ENCODE data around the gene HK3. TPM values are rescaled to one million over a fixed set of nuclear protein-coding genes. Genes with fewer than 3 reads are reported as not detected.

The HK3 gene
- total and polyA plus RNA-seq, 2 experiments from 2014 or later = not detected

DNA sequence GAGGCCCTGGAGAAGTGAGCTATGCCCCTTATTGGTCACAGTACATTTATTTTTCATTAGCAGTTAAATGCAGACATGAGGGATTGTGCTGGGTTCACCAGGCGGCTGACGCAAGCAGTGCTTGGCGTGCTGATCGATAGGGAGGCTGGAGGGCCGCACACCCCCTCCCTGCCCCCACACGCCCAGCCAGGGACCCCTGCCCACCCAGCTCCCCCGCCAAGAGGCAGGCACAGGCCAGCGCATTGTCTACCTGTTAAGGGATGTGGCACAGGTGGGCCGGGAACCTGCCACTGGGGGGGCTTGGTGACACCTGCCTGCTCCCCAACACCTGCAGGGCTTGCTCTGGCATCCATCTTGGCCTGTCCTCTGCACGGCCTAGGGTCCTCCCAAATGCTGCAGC, 39.2 kb downstream of the HK3 start:
- Mint-ChIP-seq H3K27ac (no peak overlapping the region), H3K36me3 (ENCODE audit: low read depth) (no peaks in the 10 kb centered on the region), H3K4me3 (no peak overlapping the region), H3K27me3 (ENCODE audit: insufficient read depth, low read depth, poor library complexity) (peaks cover 21% of the 10 kb centered on the region), H3K4me1 (peaks cover 20% of the 10 kb centered on the region), H3K9me3 (no peaks in the 10 kb centered on the region)
- H3F3A ChIP-seq (replicated peaks; ENCODE audit: low read depth) = no peaks in the 10 kb centered on the region
- H4K20me1 ChIP-seq (replicated peaks; ENCODE audit: insufficient read depth) = no peaks in the 10 kb centered on the region
- H3K4me3 ChIP-seq = no peak overlapping the region
- DNase-seq (ENCODE audit: low spot score) = no peak
- H2AFZ ChIP-seq = no peak overlapping the region
- H3K9me2 ChIP-seq (ENCODE audit: insufficient read depth) = no peaks in the 10 kb centered on the region
- no peaks in the 10 kb centered on the region for H3K27me3 ChIP-seq (ENCODE audit: insufficient read depth)
- H3K4me2 ChIP-seq = no peak overlapping the region
- no peak for ATAC-seq
- TF ChIP-seq POLR2AphosphoS5 (IDR thresholded peaks at IDR 0.05; ENCODE audit: low read depth) = no peak
- no peak for TF ChIP-seq STAT1 (IDR thresholded peaks at IDR 0.05; ENCODE audit: unreplicated experiment)
- TF ChIP-seq ZNF114 (CRISPR knock-in tag; IDR thresholded peaks at IDR 0.05) = no peak
- no peak for TF ChIP-seq EZH2 (IDR thresholded peaks at IDR 0.05; ENCODE audit: low read depth, unreplicated experiment)
- TF ChIP-seq, protein P1, sequence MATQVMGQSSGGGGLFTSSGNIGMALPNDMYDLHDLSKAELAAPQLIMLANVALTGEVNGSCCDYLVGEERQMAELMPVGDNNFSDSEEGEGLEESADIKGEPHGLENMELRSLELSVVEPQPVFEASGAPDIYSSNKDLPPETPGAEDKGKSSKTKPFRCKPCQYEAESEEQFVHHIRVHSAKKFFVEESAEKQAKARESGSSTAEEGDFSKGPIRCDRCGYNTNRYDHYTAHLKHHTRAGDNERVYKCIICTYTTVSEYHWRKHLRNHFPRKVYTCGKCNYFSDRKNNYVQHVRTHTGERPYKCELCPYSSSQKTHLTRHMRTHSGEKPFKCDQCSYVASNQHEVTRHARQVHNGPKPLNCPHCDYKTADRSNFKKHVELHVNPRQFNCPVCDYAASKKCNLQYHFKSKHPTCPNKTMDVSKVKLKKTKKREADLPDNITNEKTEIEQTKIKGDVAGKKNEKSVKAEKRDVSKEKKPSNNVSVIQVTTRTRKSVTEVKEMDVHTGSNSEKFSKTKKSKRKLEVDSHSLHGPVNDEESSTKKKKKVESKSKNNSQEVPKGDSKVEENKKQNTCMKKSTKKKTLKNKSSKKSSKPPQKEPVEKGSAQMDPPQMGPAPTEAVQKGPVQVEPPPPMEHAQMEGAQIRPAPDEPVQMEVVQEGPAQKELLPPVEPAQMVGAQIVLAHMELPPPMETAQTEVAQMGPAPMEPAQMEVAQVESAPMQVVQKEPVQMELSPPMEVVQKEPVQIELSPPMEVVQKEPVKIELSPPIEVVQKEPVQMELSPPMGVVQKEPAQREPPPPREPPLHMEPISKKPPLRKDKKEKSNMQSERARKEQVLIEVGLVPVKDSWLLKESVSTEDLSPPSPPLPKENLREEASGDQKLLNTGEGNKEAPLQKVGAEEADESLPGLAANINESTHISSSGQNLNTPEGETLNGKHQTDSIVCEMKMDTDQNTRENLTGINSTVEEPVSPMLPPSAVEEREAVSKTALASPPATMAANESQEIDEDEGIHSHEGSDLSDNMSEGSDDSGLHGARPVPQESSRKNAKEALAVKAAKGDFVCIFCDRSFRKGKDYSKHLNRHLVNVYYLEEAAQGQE (IDR thresholded peaks at IDR 0.05; ENCODE audit: unreplicated experiment) = no peak
- TF ChIP-seq CTCF (conservative IDR thresholded peaks at IDR 0.05; ENCODE audit: low read depth in 2 of 2) = no peak
- TF ChIP-seq, protein P2, sequence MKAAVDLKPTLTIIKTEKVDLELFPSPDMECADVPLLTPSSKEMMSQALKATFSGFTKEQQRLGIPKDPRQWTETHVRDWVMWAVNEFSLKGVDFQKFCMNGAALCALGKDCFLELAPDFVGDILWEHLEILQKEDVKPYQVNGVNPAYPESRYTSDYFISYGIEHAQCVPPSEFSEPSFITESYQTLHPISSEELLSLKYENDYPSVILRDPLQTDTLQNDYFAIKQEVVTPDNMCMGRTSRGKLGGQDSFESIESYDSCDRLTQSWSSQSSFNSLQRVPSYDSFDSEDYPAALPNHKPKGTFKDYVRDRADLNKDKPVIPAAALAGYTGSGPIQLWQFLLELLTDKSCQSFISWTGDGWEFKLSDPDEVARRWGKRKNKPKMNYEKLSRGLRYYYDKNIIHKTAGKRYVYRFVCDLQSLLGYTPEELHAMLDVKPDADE (IDR thresholded peaks at IDR 0.05) = no peak
- no peak for TF ChIP-seq NANOG (IDR thresholded peaks at IDR 0.05; ENCODE audit: borderline replicate concordance)
- no peak for TF ChIP-seq EZH2phosphoT487 (IDR thresholded peaks at IDR 0.05; ENCODE audit: unreplicated experiment)
- no peak for TF ChIP-seq ZNF331 (CRISPR knock-in tag; IDR thresholded peaks at IDR 0.05; ENCODE audit: low read depth)
- TF ChIP-seq CREB1 (CRISPR knock-in tag; IDR thresholded peaks at IDR 0.05; ENCODE audit: low read depth) = no peak
- H3K27ac ChIP-seq (ENCODE audit: low read depth) = no peak overlapping the region
- H3K79me2 ChIP-seq (replicated peaks; ENCODE audit: insufficient read depth) = no peaks in the 10 kb centered on the region
- H3K4me1 ChIP-seq (ENCODE audit: insufficient read depth) = peaks cover 15% of the 10 kb centered on the region; the same call in 1 of the 2 replicates
- no peaks in the 10 kb centered on the region for H3K36me3 ChIP-seq (ENCODE audit: insufficient read depth)
